Fibroblast of villous mesenchyme (primary cell): ENCODE measurements around the gene TBC1D32. TPM values are rescaled to one million over a fixed set of nuclear protein-coding genes. Genes with fewer than 3 reads are reported as not detected.
"Not testable (repeated sequence)": the region's sequence is repeated elsewhere in the genome, so short reads cannot be mapped to it uniquely, and the experiment has no call there.

Experiments
- DNase-seq: peaks from one replicate; pipeline ENCODE4 v3.0.0-alpha.2; 2010; ENCODE audit warnings: low read depth
- H3K4me3 ChIP-seq: 2 replicates; pipeline ENCODE4 v1.5.1; 2011; ENCODE audit warnings: low read depth, mild to moderate bottlenecking, low read length
- total RNA-seq: library from RNA; depleted of rRNA; stranded (reverse); fragments of >200 nt; gene quantifications from 2 replicates; pipeline ENCODE4 v1.2.3, GENCODE V29; 2012
- TF ChIP-seq, protein P1 (sequence below): IDR thresholded peaks from 2 replicates; pipeline ENCODE4 v1.5.1; 2012; ENCODE audit warnings: low read depth, mild to moderate bottlenecking, low read length; ENCODE audit not compliant: insufficient read depth

TBC1D32 gene
- total RNA-seq, 1 donor = 21.2 TPM

DNA sequence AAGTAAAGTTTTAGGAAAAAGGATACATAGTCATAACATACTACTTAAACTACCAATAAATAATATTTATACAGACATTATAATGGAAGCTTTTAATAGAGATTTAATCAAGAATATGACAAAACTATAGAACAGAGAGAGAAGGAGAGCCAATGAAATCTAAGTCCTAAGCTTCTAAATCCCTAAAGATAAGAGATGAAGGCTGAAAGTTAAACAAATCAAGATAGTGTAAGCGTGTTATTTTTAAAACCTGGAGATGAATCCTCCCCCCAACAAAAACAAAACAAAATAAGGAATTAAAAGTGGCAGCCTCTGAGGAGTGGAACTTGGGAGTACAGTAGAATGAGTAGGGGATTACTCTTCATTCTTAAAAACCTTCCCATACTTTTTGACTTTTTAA lies 145.9 kb downstream of the TBC1D32 start:
- DNase-seq = peak; percentile 56
- H3K4me3 ChIP-seq = no peak overlapping the region
- TF ChIP-seq, protein P1, sequence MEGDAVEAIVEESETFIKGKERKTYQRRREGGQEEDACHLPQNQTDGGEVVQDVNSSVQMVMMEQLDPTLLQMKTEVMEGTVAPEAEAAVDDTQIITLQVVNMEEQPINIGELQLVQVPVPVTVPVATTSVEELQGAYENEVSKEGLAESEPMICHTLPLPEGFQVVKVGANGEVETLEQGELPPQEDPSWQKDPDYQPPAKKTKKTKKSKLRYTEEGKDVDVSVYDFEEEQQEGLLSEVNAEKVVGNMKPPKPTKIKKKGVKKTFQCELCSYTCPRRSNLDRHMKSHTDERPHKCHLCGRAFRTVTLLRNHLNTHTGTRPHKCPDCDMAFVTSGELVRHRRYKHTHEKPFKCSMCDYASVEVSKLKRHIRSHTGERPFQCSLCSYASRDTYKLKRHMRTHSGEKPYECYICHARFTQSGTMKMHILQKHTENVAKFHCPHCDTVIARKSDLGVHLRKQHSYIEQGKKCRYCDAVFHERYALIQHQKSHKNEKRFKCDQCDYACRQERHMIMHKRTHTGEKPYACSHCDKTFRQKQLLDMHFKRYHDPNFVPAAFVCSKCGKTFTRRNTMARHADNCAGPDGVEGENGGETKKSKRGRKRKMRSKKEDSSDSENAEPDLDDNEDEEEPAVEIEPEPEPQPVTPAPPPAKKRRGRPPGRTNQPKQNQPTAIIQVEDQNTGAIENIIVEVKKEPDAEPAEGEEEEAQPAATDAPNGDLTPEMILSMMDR = no peak

- H3K4me3 ChIP-seq = no peak overlapping the region
- DNase-seq = no peak
- TF ChIP-seq, protein P1 = no peak
These were observed 146.5 kb downstream of the TBC1D32 start for GRCh38 chr6:121187833-121188200.

DNA sequence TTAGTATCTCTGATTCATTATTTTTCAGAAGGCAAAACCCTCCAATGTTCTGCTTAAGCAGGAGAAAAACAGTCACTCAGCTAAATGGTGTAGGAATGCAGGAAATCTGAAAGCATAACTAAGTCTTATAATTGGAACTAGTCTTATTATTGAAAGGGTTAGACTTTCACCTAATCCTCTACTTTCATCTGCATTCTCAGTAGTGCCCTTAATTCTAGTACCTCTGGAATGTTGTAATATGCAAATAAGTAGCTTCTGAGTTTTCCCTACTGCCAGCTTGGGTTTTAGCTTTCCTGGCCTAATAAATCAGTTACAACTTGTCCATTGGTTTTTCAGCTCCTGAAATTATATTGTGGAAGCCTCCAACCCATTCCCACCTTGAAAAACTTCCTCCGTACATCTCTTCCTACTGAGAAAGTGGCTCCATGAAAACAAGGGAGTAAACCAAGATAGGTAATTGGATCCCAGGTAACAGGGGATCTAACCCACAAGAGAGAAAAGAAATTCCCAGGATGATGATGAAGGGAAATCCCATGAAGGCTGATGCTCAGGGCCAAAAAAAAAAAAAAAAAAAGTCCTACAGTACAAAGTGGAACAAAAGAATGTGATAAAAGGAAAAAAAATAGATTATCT lies 147.0 kb downstream of the TBC1D32 start:
- no peak overlapping the region for H3K4me3 ChIP-seq
- TF ChIP-seq, protein P1 = no peak
- no peak for DNase-seq

DNA sequence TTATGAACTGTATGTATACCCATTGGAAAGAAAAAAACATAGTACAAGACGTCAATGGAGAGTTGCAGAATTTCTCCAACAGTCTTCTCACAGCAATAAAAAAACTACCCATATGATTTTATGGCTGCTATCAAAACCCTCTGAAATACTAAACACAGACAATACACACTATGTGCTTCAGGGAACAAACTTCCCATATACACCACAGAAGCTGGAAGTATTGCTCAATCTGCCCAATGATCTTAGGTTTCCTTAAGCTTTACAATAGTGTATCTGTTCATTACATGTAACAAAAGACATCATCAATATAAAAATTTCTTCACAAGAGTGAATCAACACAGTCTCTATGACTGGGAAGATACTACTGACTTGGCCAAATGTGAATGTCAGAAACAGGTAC lies 150.5 kb downstream of the TBC1D32 start:
- no peak overlapping the region for H3K4me3 ChIP-seq
- no peak for DNase-seq
- TF ChIP-seq, protein P1 = no peak

GRCh38 chr6:121175827-121176226 lies 158.5 kb downstream of the TBC1D32 start:
- DNase-seq = no peak
- TF ChIP-seq, protein P1 = no peak
- H3K4me3 ChIP-seq = no peak overlapping the region

- DNase-seq, H3K4me3 ChIP-seq: not testable (repeated sequence)
These were observed 161.8 kb downstream of the TBC1D32 start for GRCh38 chr6:121172451-121172850.

DNA sequence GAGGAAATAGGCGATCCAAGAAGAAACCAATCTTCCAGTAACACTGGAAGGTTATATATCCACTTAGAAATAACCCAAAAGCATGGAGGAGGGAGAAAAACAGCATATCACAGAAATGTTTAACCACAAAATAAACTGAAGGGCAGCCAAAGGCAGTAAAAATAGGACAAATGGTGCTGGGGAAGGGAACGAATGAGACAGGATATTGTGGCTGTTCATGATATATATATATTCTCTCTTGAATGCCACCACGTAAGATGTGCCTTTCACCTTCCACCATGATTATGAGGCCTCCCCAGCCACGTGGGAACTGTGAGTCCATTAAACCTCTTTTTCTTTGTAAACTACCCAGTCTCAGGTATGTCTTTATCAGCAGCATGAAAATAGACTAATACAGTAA lies 162.4 kb downstream of the TBC1D32 start:
- no peak overlapping the region for H3K4me3 ChIP-seq
- DNase-seq = no peak
- TF ChIP-seq, protein P1 = no peak
